ENCODE measurements around the gene PEPD. TPM values are rescaled to one million over a fixed set of nuclear protein-coding genes. Genes with fewer than 3 reads are reported as not detected.

The PEPD gene
- total and polyA plus RNA-seq, 10 of the 15 experiments (the other 5 are each of a cell fraction or from before 2014, with no cell fraction given) = 1.4 to 52.0 (median 20.2) TPM

Other genes starting within 250 kb of the PEPD start
- gene CEBPA, start 219.3 kb downstream of the PEPD start, total RNA-seq (2014; rRNA removed) = 0.17 and 0.22 TPM in 2 replicates
- 0.09 TPM in 1 of 2 replicates, not detected in the other for gene CEBPA, start 219.3 kb downstream of the PEPD start, total RNA-seq (2014; rRNA removed; fragmentation: Illumina TruSeq; extraction: Trizol)
- 0.32 and 0.36 TPM in 2 replicates for gene CEBPA, start 219.3 kb downstream of the PEPD start, total RNA-seq (2021)
- gene CEBPA, start 219.3 kb downstream of the PEPD start, polyA plus RNA-seq (2011; rRNA removed) = 0.05 and 0.13 TPM in 2 replicates
- gene CEBPA, start 219.3 kb downstream of the PEPD start, polyA plus RNA-seq (2014; fragmentation: Illumina TruSeq; extraction: Trizol) = 0.04 TPM in 1 of 2 replicates, not detected in the other
- gene CEBPA, start 219.3 kb downstream of the PEPD start, polyA plus RNA-seq (2014; fragmentation: Nextera tagmentation; extraction: Ambion mirVana) = not detected
- gene CEBPA, start 219.3 kb downstream of the PEPD start, polyA plus RNA-seq (2014; rRNA removed) = 0.05 and 0.18 TPM in 2 replicates
- not detected for gene CEBPA, start 219.3 kb downstream of the PEPD start, polyA plus RNA-seq (2016; fragmentation: Nextera tagmentation; extraction: Ambion mirVana)
- gene CEBPG, start 148.1 kb downstream of the PEPD start, total RNA-seq (2014; rRNA removed) = 19.7 and 22.8 TPM in 2 replicates
- 20.6 and 21.2 TPM in 2 replicates for gene CEBPG, start 148.1 kb downstream of the PEPD start, total RNA-seq (2014; rRNA removed; fragmentation: Illumina TruSeq; extraction: Trizol)
- 19.6 and 20.3 TPM in 2 replicates for gene CEBPG, start 148.1 kb downstream of the PEPD start, total RNA-seq (2021)
- 20.8 and 30.4 TPM in 2 replicates for gene CEBPG, start 148.1 kb downstream of the PEPD start, polyA plus RNA-seq (2011; rRNA removed)
- 19.6 and 20.9 TPM in 2 replicates for gene CEBPG, start 148.1 kb downstream of the PEPD start, polyA plus RNA-seq (2014; fragmentation: Illumina TruSeq; extraction: Trizol)
- 1 to 10 TPM; 5.2 to 8.1 TPM for gene CEBPG, start 148.1 kb downstream of the PEPD start, polyA plus RNA-seq (2014; fragmentation: Nextera tagmentation; extraction: Ambion mirVana)
- gene CEBPG, start 148.1 kb downstream of the PEPD start, polyA plus RNA-seq (2014; rRNA removed) = 16.2 and 19.4 TPM in 2 replicates
- gene CEBPG, start 148.1 kb downstream of the PEPD start, polyA plus RNA-seq (2016; fragmentation: Nextera tagmentation; extraction: Ambion mirVana) = 10 to 100 TPM; 21.6 to 22.4 TPM
- gene CHST8, start 100.2 kb upstream of the PEPD start, total RNA-seq (2014; rRNA removed) = not detected in 2 replicates
- not detected in 2 replicates for gene CHST8, start 100.2 kb upstream of the PEPD start, total RNA-seq (2014; rRNA removed; fragmentation: Illumina TruSeq; extraction: Trizol)
- gene CHST8, start 100.2 kb upstream of the PEPD start, total RNA-seq (2021) = not detected in 2 replicates
- not detected in 2 replicates for gene CHST8, start 100.2 kb upstream of the PEPD start, polyA plus RNA-seq (2011; rRNA removed)
- not detected in 2 replicates for gene CHST8, start 100.2 kb upstream of the PEPD start, polyA plus RNA-seq (2014; fragmentation: Illumina TruSeq; extraction: Trizol)
- not detected for gene CHST8, start 100.2 kb upstream of the PEPD start, polyA plus RNA-seq (2014; fragmentation: Nextera tagmentation; extraction: Ambion mirVana)
- gene CHST8, start 100.2 kb upstream of the PEPD start, polyA plus RNA-seq (2014; rRNA removed) = not detected in 2 replicates
- under 1 TPM in 1 of 2 experiments, not detected in 1; 0.06 TPM for gene CHST8, start 100.2 kb upstream of the PEPD start, polyA plus RNA-seq (2016; fragmentation: Nextera tagmentation; extraction: Ambion mirVana)